Limb (tissue), 2 donors: Measurements from ENCODE around the gene RASGRP4.
A peak's percentile ranks its signal among the peaks of the same experiment; 100 is the strongest.
"Not testable (repeated sequence)": the region's sequence is repeated elsewhere in the genome, so short reads cannot be mapped to it uniquely, and the experiment has no call there.

Experiments used
- DNase-seq, 2 donors: peaks; one replicate each; pipeline ENCODE4 v3.0.0-alpha.2; 2016; ENCODE audit errors: extremely low spot score in 2 of 2

Gene RASGRP4

DNA sequence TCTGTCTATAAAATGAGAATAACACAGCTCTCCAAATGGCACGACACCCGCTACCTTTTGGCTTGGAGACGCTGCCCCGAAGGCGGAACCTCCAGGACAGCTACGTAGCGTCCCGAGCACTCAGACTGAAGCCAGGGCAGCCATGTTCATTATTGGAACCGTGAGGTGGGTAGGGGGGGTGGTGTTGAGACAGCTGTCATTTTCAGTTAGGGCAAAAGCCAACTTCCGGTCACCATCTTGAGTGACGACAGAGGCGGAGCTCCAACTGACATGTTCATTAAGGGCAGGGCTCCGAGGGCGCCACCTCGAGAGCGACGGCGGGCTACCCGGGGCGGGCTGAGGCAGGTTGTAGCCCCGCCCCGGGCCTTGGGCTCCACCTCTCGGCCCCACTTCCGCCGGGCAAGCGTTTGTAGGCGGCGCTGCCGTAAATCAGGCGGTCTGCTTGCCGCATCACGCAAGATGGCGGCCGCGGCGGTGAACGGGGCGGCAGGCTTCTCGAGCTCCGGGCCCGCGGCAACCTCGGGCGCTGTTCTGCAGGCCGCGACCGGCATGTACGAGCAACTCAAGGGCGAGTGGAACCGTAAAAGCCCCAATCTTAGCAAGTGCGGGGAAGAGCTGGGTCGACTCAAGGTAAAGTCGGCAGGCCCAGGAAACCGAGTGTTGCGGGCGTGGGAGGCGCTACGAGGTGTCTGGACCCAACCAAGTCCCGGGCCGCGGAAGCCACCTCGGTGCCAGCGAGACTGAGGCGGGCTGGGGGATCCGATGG is 51.5 kb downstream of the RASGRP4 start, which contains the start of gene PSMD8:
Gene PSMD8 (plus strand): TSS at position 240 of the 766 bp plus-strand sequence. CDS start 31 bp downstream, at position 271.
- DNase-seq: peak; percentile 98 to 99

DNA sequence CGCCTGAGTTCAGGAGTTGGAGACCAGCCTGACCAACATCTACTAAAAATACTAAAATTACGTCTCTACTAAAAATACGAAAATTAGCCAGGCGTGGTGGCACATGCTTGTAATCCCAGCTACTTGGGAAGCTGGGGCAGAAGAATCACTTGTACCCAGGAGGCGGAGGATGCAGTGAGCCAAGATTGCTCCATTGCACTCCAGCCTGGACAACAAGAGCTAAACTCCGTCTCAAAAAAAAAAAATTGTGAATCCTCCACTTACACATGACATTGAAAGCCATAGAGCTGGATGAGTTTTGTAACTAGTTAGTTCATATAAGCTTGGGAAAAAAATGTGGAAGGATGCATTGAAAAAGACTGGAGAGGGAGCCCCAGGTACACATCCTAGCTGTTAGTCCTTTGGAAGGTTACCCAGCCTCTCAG is 52.1 kb downstream of the RASGRP4 start:
- DNase-seq: no peak

DNA sequence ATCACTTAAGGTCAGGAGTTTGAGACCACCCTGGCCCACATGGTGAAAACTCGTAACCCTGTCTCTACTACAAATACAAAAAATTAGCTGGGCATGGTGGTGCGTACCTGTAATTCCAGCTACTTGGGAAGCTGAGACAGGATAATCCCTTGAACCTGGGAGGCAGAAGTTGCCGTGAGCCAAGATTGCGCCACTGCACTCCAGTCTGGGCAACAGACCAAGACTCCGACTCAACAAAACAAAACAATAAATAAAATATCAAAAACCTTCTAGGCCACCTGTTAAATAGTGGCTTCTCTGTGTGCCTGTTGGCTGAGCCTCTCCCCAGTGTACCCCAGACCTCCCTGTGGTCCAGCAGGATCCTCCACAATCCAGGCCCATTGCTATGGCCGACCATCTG is 54.9 kb downstream of the RASGRP4 start:
- no peak for DNase-seq

DNA sequence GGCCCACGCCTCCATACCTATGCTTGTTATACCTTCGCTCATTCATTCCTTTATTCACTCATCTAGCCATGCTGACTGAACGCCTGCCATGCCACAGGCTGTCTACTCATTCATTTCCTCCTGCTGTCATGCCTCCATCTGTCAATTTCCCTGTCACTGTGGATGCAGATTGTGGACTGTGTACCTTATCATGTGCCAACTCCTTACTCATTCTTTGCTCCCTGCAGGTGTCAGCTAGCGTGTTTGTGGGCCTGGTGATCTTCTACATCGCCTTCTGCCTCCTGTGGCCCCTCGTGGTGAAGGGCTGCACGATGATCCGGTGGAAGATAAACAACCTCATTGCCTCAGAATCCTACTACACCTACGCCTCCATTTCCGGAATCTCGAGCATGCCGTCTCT is 55.7 kb downstream of the RASGRP4 start:
- DNase-seq: no peak

DNA sequence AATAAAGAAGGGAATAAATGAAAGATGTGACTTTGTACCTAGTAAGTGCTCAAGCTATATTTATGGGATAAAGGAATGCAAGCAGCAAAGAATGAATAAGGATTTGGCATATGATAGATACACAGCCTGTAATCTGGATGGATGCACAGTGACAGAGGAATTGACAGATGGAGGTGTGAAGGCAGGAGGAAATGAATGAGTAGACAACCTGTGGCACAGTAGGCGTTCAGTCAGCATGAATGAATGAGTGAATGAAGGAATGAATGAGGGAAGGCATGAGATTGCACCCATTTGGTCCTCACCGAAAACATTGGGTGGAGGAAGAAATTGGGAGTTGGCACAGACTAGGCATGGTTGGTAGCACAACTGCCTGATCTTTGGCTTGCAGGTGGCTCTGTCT is 56.4 kb downstream of the RASGRP4 start:
- no peak for DNase-seq

DNA sequence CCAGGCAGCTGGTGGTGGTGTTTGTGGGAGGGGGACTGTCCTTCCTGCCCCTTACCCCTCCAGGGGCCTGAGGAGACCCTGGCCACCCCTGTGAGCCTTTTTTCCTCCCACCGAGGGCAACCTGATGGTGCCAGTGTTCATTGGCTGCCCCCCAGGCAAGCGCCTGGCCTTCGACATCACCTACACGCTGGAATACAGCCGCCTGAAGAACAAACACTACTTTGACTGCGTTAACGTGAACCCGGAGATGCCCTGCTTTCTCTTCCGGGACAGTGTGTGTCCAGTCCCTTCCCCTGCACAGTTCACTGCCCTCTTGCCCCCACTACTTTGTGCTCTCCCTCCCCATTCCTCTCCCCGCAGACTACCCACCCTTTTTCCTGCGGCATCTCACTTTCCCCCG is 59.0 kb downstream of the RASGRP4 start:
- DNase-seq: no peak

DNA sequence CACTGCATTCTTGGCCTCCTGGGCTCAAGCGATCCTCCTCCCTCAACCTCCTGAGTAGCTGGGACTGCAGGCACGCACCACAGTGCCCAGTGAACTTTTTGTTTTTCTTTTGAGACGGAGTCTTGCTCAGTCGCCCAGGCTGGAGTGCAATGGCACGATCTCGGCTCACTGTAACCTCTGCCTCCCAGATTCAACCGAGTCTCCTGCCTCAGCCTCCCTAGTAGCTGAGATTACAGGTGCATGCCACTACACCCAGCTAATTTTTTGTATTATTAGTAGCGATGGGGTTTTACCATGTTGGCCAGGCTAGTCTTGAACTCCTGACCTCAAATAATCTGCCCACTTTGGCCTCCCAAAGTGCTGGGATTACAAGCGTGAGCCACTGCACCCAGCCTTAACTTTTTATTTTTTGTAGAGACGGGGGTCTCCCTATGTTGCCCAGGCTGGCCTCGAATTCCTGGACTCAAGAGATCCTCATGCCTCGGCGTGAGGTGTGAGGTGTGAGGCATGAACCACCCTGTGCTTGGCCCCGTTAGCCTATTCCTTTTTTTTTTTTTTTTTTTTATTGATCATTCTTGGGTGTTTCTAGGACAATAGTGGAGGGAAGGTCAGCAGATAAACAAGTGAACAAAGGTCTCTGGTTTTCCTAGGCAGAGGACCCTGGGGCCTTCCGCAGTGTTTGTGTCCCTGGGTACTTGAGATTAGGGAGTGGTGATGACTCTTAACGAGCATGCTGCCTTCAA is 62.9 kb downstream of the RASGRP4 start:
- DNase-seq: not testable (repeated sequence)

DNA sequence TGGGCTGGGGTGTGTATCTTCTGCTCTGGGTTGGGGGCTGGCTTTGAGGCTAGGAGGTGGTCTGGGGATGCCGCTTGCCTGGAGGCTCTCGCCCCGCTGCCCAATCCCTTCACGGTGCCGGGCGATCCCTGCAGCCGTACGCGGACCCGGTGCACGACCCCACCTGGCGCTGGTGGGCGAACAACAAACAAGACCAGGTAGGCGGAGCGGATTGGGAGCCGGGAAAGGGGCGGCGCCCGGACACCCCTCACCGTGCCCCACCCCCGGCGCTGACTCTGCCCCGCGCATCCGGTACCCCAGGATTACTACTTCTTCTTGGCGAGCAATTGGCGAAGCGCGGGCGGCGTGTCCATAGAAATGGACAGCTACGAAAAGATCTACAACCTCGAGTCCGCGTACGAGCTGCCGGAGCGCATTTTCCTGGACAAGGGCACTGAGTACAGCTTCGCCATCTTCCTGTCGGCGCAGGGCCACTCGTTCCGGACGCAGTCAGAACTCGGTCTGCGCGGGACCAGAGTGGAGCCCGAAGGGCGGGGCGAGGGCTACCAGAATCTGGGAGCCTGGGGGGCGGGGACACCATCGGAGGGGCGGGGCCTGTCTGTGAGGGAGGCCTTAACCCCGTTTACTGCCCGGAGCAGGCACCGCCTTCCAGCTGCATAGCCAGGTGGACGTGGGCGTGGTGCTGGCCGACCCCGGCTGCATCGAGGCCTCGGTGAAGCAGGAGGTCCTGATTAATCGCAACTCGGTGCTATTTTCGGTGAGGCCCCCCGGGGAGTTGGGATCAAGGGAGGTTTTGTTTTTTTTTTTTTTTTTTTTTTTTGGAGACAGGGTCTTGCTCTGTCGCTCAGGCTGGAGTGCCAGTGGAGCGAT is 63.7 kb downstream of the RASGRP4 start:
- DNase-seq: peak; percentile 40 to 78

DNA sequence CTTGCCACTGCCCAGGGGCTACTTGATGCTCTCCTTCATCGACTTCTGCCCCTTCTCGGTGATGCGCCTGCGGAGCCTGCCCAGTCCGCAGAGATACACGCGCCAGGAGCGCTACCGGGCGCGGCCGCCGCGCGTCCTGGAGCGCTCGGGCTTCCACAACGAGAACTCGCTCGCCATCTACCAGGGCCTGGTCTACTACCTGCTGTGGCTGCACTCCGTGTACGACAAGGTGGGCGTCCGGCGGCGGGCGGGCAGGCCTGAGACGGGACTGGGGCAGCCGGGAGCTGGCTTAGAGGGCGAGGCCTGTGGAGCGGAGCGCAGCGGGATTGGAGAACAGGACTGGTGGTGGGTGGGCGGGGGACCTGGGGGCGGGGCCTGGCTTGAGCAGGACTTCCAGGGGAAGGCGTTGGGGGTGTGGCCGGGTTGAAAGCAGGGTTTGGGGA is 64.4 kb downstream of the RASGRP4 start:
- DNase-seq: peak; percentile 77 to 87

DNA sequence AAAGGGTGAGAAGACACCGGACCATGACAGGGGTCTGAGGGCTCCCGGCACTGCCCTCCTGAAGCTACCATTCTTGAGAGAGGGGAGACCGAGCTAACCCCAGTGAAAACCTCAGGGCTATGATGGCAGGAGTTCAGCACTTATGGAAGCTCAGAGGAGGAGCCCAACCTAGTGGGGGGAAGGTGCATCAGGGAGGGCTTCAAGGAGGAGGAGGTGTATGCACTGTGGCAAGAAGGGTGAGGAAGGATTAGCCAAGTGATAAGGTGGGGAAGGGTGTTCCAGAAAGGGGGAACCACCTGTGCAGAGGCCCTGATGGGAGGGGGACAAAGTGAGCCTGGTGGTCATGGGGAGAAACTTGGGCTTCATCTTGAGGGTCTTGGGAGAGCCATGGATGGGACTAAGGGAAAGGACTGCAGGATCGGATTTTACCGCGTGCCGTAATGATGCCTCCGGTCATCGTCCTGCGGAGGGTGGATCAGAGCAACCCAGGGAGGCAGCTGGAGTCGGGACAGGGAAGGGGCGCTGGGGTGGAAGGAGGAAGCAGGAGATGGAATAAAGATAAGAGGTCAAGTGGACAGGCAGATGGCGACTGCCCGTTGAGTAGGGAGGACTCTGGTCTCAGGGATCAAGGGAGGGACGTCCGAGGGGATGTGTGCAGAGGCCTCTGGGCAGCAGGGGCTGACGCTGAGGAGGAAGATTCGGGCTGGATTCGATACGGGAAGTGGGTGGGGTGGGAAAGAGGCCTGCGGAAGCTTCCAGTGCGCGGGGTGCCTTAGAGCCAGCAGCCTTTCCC is 65.0 kb downstream of the RASGRP4 start:
- DNase-seq: no peak

DNA sequence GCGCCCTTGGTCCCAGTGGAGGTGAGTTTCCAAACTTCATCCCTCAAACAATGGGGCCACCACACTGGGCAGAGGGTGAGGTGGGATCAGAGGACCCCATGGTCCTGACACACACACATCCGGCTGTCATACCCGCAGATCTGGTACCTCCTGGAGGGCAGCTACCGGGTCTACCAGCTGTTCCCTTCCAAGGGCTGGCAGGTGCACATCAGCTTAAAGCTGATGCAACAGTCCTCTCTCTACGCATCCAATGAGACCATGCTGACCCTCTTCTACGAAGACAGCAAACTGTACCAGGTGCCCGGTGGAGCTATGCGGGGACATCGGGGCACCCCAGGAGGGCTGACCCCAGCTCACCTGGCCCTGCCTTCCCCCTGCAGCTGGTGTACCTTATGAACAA is 65.7 kb downstream of the RASGRP4 start:
- no peak for DNase-seq

DNA sequence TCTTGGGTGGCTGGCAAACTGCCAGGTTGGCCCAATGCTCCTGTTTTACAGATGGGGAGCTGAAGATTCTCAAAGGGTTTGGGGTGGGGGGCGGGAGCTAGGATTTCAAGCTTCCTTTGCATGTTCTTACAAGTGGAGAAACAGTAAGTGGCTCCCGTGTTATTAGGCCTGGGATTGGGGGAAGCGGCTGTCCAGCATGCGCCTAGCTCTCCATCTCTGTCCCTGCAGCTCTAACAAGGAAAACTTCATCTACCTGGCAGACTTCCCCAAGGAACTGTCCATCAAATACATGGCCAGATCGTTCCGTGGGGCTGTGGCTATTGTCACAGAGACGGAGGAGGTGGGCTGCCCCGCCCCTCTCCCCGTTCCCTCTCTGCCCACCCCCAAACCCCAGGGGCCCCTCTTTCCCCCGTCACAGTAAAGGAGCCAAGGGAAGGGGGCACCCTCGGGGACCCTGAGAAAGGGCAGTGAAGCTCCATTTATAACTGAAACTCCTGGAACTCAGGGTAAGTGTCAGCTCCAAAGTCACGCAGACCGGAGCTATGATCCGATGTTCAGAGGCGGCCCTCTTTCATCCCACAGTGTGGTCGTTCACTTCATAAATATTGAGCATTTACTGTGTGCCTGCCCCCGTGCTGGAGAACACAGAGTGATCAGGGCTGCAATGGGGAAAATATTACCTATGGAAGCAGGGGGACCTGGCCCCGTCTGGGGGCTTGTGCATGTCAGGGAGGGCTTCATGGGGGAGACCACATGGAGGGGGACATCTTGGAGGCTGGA is 66.6 kb downstream of the RASGRP4 start:
- no peak for DNase-seq
